GM12878 (cell line): ENCODE measurements around the gene TCF4.

Experiments
- BRCA1 ChIP-seq: IDR thresholded peaks from 2 replicates; pipeline ENCODE4 v1.6.1; 2011; ENCODE audit warnings: low read depth, low read length, improper control_type of control experiment
- CEBPB ChIP-seq, 2 experiments: fragments of 150-350 bp in 1 of 2; IDR thresholded peaks; 2 replicates each; pipeline ENCODE4 v1.6.1; 2012 to 2014; ENCODE audit warnings: low read depth in 2 of 2, low read length in 2 of 2, borderline replicate concordance in 1 of 2, inconsistent platforms in 1 of 2
- CTCF ChIP-seq, 3 experiments: IDR thresholded peaks in 2 of 3; conservative IDR thresholded peaks in 1 of 3; 2 replicates each; pipeline ENCODE4 v1.5.1; 2011; ENCODE audit warnings: low read depth in 3 of 3, low read length in 3 of 3, mild to moderate bottlenecking in 3 of 3, control low read depth in 2 of 3, moderate library complexity in 2 of 3, inconsistent platforms in 1 of 3, mixed read lengths in 1 of 3; ENCODE audit not compliant: control insufficient read depth in 2 of 3, insufficient read depth in 1 of 3; ENCODE audit errors: extremely low read depth in 1 of 3
- RAD21 ChIP-seq: IDR thresholded peaks from 2 replicates; pipeline ENCODE4 v1.6.1; 2011; ENCODE audit warnings: mild to moderate bottlenecking, low read depth, low read length, moderate library complexity; ENCODE audit not compliant: insufficient read depth
- RELB ChIP-seq: fragments of 450-650 bp; IDR thresholded peaks from 2 replicates; pipeline ENCODE4 v1.6.1; 2017; ENCODE audit warnings: low read depth, mild to moderate bottlenecking, moderate library complexity
- REST ChIP-seq: IDR thresholded peaks from 2 replicates; pipeline ENCODE4 v1.6.1; 2012; ENCODE audit warnings: mild to moderate bottlenecking, low read depth, low read length
- SMC3 ChIP-seq: IDR thresholded peaks from 2 replicates; pipeline ENCODE4 v1.6.1; 2011; ENCODE audit warnings: low read length, improper control_type of control experiment, borderline replicate concordance
- SREBF2 ChIP-seq: IDR thresholded peaks from 2 replicates; pipeline ENCODE4 v1.6.1; 2012; ENCODE audit warnings: mild to moderate bottlenecking, low read length
- STAT3 ChIP-seq: IDR thresholded peaks from 2 replicates; pipeline ENCODE4 v1.6.1; 2011; ENCODE audit warnings: low read depth, low read length, improper control_type of control experiment
- TAF1 ChIP-seq: IDR thresholded peaks from 2 replicates; pipeline ENCODE4 v1.6.1; 2011; ENCODE audit warnings: mild to moderate bottlenecking, low read depth, low read length, borderline replicate concordance
- USF2 ChIP-seq: IDR thresholded peaks from 2 replicates; pipeline ENCODE4 v1.6.1; 2011; ENCODE audit warnings: low read depth, low read length, improper control_type of control experiment, borderline replicate concordance

GRCh38 chr18:55539240-55539639 is 48.8 kb downstream of the TCF4 start:
- TF ChIP-seq CEBPB (IDR thresholded peaks at IDR 0.05; ENCODE audit: borderline replicate concordance in 1 of 2, low read depth in 2 of 2, low read length in 2 of 2) (no peak), STAT3 (no peak), RELB (no peak), CTCF (IDR thresholded peaks at IDR 0.05 in 2 of 3, conservative IDR thresholded peaks at IDR 0.05 in 1 of 3; ENCODE audit: control insufficient read depth in 2 of 3, extremely low read depth in 1 of 3, insufficient read depth in 1 of 3, low read depth in 3 of 3, low read length in 3 of 3) (no peak), REST (no peak), SMC3 (no peak), SREBF2 (no peak), BRCA1 (no peak), USF2 (no peak), RAD21 (no peak), TAF1 (no peak)
